GM23338 (cell line): ENCODE results near the gene CRACDL.

ENCODE experiments used
- CREB1 ChIP-seq: fragments of 250-450 bp; sonication (Bioruptor Pico); IDR thresholded peaks from 2 replicates; pipeline ENCODE4 v1.5.0; 2020; ENCODE audit warnings: low read depth, mild to moderate bottlenecking, moderate library complexity
- EZH2phosphoT487 ChIP-seq: fragments of 200-600 bp; sonication (generic); IDR thresholded peaks from one replicate; pipeline ENCODE4 v1.8.1; 2018; ENCODE audit warnings: antibody characterized with exemption; ENCODE audit not compliant: unreplicated experiment
- POLR2AphosphoS5 ChIP-seq: IDR thresholded peaks from 2 replicates; pipeline ENCODE4 v1.6.1; 2016; ENCODE audit warnings: antibody characterized with exemption, low read depth
- REST ChIP-seq: IDR thresholded peaks from one replicate; pipeline ENCODE4 v1.6.1; 2018; ENCODE audit warnings: antibody characterized with exemption; ENCODE audit not compliant: unreplicated experiment
- TF ChIP-seq, protein P1 (sequence below), 2 experiments: fragments of 200-600 bp in 1 of 2; sonication (generic) in 1 of 2; conservative IDR thresholded peaks; 2 replicates each; pipeline versions ENCODE4 v1.5.1 to v1.6.1; 2016 to 2017; ENCODE audit warnings: antibody characterized with exemption in 2 of 2, low read depth in 2 of 2, mild to moderate bottlenecking in 2 of 2, moderate library complexity in 1 of 2

DNA sequence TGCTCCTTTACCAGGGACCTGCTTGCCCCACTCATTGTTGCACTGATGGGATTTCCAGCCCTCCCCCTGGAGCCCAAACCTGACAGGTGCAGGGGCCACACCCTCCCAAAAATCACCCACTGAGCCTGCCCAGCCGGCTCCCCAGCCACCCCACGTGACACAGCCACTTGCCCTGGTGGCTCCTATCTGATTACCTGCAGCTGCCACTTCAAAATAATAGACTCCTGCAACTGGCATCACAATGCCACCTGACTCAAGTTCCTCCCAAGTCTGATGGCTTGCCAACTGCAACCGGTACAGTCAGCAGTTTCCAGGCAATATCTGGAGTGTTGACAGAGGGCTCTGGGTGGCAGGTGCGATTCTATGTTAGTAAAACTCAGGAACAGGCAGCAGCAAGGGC lies 66.2 kb downstream of the CRACDL start:
- TF ChIP-seq, protein P1, sequence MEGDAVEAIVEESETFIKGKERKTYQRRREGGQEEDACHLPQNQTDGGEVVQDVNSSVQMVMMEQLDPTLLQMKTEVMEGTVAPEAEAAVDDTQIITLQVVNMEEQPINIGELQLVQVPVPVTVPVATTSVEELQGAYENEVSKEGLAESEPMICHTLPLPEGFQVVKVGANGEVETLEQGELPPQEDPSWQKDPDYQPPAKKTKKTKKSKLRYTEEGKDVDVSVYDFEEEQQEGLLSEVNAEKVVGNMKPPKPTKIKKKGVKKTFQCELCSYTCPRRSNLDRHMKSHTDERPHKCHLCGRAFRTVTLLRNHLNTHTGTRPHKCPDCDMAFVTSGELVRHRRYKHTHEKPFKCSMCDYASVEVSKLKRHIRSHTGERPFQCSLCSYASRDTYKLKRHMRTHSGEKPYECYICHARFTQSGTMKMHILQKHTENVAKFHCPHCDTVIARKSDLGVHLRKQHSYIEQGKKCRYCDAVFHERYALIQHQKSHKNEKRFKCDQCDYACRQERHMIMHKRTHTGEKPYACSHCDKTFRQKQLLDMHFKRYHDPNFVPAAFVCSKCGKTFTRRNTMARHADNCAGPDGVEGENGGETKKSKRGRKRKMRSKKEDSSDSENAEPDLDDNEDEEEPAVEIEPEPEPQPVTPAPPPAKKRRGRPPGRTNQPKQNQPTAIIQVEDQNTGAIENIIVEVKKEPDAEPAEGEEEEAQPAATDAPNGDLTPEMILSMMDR (conservative IDR thresholded peaks at IDR 0.05; ENCODE audit: low read depth in 2 of 2) = no peak
- TF ChIP-seq CREB1 (CRISPR knock-in tag) (no peak), EZH2phosphoT487 (no peak), POLR2AphosphoS5 (no peak), REST (no peak)
